Measurements from ENCODE around the gene CARD19.

DNA sequence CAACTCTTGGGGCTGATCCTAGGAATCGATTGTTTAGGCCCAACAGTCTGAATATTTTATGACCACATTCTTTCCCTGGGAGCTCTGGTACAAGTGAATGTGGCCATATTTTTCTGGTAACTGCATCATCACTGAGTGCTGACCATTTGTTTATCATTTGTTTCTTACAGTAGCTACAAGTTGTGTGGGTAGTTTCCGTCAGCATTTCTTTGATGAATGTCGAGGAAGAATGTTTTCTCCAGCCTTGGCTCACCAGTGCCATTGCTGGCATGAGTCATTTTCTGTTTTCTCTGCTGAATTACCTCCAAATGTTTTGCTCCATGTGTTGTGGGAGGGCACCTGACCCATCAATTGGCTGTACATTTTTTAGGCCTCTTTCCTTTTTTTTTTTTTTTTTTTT is 14.1 kb upstream of the CARD19 start:
- TF ChIP-seq, protein P1, sequence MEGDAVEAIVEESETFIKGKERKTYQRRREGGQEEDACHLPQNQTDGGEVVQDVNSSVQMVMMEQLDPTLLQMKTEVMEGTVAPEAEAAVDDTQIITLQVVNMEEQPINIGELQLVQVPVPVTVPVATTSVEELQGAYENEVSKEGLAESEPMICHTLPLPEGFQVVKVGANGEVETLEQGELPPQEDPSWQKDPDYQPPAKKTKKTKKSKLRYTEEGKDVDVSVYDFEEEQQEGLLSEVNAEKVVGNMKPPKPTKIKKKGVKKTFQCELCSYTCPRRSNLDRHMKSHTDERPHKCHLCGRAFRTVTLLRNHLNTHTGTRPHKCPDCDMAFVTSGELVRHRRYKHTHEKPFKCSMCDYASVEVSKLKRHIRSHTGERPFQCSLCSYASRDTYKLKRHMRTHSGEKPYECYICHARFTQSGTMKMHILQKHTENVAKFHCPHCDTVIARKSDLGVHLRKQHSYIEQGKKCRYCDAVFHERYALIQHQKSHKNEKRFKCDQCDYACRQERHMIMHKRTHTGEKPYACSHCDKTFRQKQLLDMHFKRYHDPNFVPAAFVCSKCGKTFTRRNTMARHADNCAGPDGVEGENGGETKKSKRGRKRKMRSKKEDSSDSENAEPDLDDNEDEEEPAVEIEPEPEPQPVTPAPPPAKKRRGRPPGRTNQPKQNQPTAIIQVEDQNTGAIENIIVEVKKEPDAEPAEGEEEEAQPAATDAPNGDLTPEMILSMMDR (IDR thresholded peaks at IDR 0.05) = no peak
- no peak for TF ChIP-seq ZFX (IDR thresholded peaks at IDR 0.05; ENCODE audit: borderline replicate concordance)
